ENCODE measurements around the gene GTF2IRD1.

GRCh38 chr7:74606909-74607510 lies 153.3 kb downstream of the GTF2IRD1 start:
- TF ChIP-seq CTCF (conservative IDR thresholded peaks at IDR 0.05; ENCODE audit: low read depth, low read length) = no peak
- TF ChIP-seq RFX5 (IDR thresholded peaks at IDR 0.05; ENCODE audit: low read depth, low read length) = no peak
- no peak for TF ChIP-seq RAD21 (IDR thresholded peaks at IDR 0.05; ENCODE audit: low read length)
- no peak for TF ChIP-seq USF2 (IDR thresholded peaks at IDR 0.05; ENCODE audit: low read depth, low read length)

Data from IMR-90 (cell line).